ENCODE data around the gene EPN3.

EPN3 gene

GRCh38 chr17:50550661-50551432, 18.3 kb downstream of the EPN3 start:
- ChIA-PET POLR2A (interaction anchor here (0.8 to 2.5 kb wide), 6 partner anchors 9 to 131 kb away, joined by 3 to 13 read pairs (median 5); partner anchors contain the start of gene CACNA1G), CTCF (interaction anchor here (0.6 to 7.4 kb wide), 46 partner anchors 9 to 330 kb away, joined by 3 to 231 read pairs (median 4); partner anchors contain the start of gene CACNA1G)
- no peak overlapping the region for H3K27ac ChIP-seq (ENCODE audit: extremely low read depth, low read depth, low read length)
- no peak overlapping the region for H3K4me3 ChIP-seq (ENCODE audit: low read depth, low read length)
- H3K9me3 ChIP-seq (ENCODE audit: control insufficient read depth, insufficient read depth, low read depth, low read length), result no peaks in the 10 kb centered on the region
- H3K4me1 ChIP-seq (ENCODE audit: control insufficient read depth, insufficient read depth, low read length), result peaks cover 8% of the 10 kb centered on the region
- H3K36me3 ChIP-seq (ENCODE audit: control insufficient read depth in 2 of 2, insufficient read depth in 1 of 2, low read length in 2 of 2), result peaks cover 0 to 33% of the 10 kb centered on the region in 2 experiments; a peak in 2 of 3 replicates
- TF ChIP-seq GLI4 (tag by site-specific recombination; IDR thresholded peaks at IDR 0.05) (no peak), AEBP2 (tag by site-specific recombination; IDR thresholded peaks at IDR 0.05; ENCODE audit: borderline replicate concordance) (no peak), ZNF791 (tag by site-specific recombination; IDR thresholded peaks at IDR 0.05) (no peak), ZNF548 (tag by site-specific recombination; IDR thresholded peaks at IDR 0.05) (no peak), RBAK (tag by site-specific recombination; IDR thresholded peaks at IDR 0.05) (no peak), SP3 (tag by site-specific recombination; IDR thresholded peaks at IDR 0.05) (no peak), ZNF623 (tag by site-specific recombination; IDR thresholded peaks at IDR 0.05) (no peak), ZNF416 (tag by site-specific recombination; IDR thresholded peaks at IDR 0.05) (no peak), ZNF19 (tag by site-specific recombination; IDR thresholded peaks at IDR 0.05; ENCODE audit: low read depth) (no peak), ZNF785 (tag by site-specific recombination; IDR thresholded peaks at IDR 0.05) (no peak), ZEB2 (tag by site-specific recombination; IDR thresholded peaks at IDR 0.05) (0 out of 2 replicates have a peak, but pooled peaks have one; percentile 16), KLF17 (tag by site-specific recombination; IDR thresholded peaks at IDR 0.05) (no peak), ZNF169 (tag by site-specific recombination; IDR thresholded peaks at IDR 0.05) (no peak), ZNF16 (tag by site-specific recombination; IDR thresholded peaks at IDR 0.05; ENCODE audit: low read depth) (no peak), KLF8 (tag by site-specific recombination; IDR thresholded peaks at IDR 0.05) (no peak), BCL11A (tag by site-specific recombination; IDR thresholded peaks at IDR 0.05; ENCODE audit: low read depth) (no peak), CTCF (tag by site-specific recombination; IDR thresholded peaks at IDR 0.05) (peak; percentile 51; the same call in 1 of the 2 replicates), ZBTB6 (tag by site-specific recombination; IDR thresholded peaks at IDR 0.05) (no peak), ZNF654 (tag by site-specific recombination; IDR thresholded peaks at IDR 0.05; ENCODE audit: low read depth) (peak; percentile 42), ZXDB (tag by site-specific recombination; IDR thresholded peaks at IDR 0.05) (no peak), KLF10 (tag by site-specific recombination; IDR thresholded peaks at IDR 0.05) (no peak), ZNF660 (tag by site-specific recombination; IDR thresholded peaks at IDR 0.05) (0 out of 2 replicates have a peak, but pooled peaks have one; percentile 26), ZNF518A (tag by site-specific recombination; conservative IDR thresholded peaks at IDR 0.05; ENCODE audit: low read depth) (no peak), ZNF366 (tag by site-specific recombination; conservative IDR thresholded peaks at IDR 0.05) (no peak), ZNF423 (tag by site-specific recombination; IDR thresholded peaks at IDR 0.05) (no peak), ZBTB21 (tag by site-specific recombination; IDR thresholded peaks at IDR 0.05) (no peak), FEZF1 (tag by site-specific recombination; IDR thresholded peaks at IDR 0.05) (no peak)

All from HEK293 (cell line).